Neutrophil (primary cell): ENCODE results near the gene GMDS.

Source experiments
- H3K27ac ChIP-seq: fragments of 200-600 bp; sonication (generic); 2 replicates; pipeline ENCODE4 v1.5.1; 2016; ENCODE audit warnings: mild to moderate bottlenecking, moderate library complexity
- H3K27me3 ChIP-seq: fragments of 200-600 bp; sonication (generic); 2 replicates; pipeline ENCODE4 v1.6.0; 2016; ENCODE audit warnings: mild to moderate bottlenecking
- H3K36me3 ChIP-seq: fragments of 200-600 bp; sonication (generic); 2 replicates; pipeline ENCODE4 v1.5.1; 2017
- H3K4me1 ChIP-seq, 2 experiments: fragments of 200-600 bp in 1 of 2; sonication (generic) in 1 of 2; 1 replicate in 1 of 2; 2 replicates in 1 of 2; pipeline versions ENCODE4 v1.5.1 to v1.6.1; 2013 to 2016; ENCODE audit warnings: low read depth in 1 of 2, low read length in 1 of 2, mild to moderate bottlenecking in 1 of 2, moderate library complexity in 1 of 2; ENCODE audit not compliant: control insufficient read depth in 1 of 2, insufficient read depth in 1 of 2
- H3K4me3 ChIP-seq, 2 experiments: fragments of 200-600 bp in 1 of 2; sonication (generic) in 1 of 2; 1 replicate in 1 of 2; 2 replicates in 1 of 2; pipeline ENCODE4 v1.5.1; 2013 to 2016; ENCODE audit warnings: low read depth in 1 of 2, low read length in 1 of 2, mild to moderate bottlenecking in 1 of 2, moderate library complexity in 1 of 2
- H3K9me3 ChIP-seq: fragments of 200-600 bp; sonication (generic); 2 replicates; pipeline ENCODE4 v1.5.1; 2016
- CTCF ChIP-seq: fragments of 200-600 bp; sonication (generic); IDR thresholded peaks from 2 replicates; pipeline ENCODE4 v1.5.1; 2016; ENCODE audit warnings: antibody characterized with exemption

Gene GMDS

DNA sequence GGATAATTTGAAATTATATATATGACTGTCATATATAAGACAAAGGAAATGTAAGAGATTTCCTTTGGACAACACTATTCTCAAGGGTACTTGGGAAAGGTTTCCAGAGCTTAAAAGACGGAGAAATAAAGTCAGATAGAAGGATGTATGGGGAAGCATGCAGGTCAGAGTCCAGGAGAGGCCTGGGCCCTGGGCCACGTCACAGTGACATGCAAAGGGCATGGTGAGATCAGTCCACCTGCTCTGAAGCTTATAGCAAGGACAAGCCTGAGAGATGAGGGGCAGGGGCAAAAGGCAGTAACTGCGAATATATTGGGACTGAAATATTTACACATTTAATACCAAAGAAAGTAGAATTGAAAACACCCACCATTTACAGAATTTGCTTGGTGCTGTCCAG, 24.6 kb upstream of the GMDS start:
- TF ChIP-seq CTCF, result no peak
- Histone ChIP-seq H3K27ac (no peak overlapping the region), H3K9me3 (no peaks in the 10 kb centered on the region), H3K27me3 (no peaks in the 10 kb centered on the region), H3K36me3 (peaks cover 68% of the 10 kb centered on the region), H3K4me3 (no peak overlapping the region), H3K4me1 (no peaks in the 10 kb centered on the region)

- H3K36me3 ChIP-seq, result peaks cover 48% of the 10 kb centered on the region
- no peaks in the 10 kb centered on the region for H3K27me3 ChIP-seq
- no peak for TF ChIP-seq CTCF
- H3K4me1 ChIP-seq, result no peaks in the 10 kb centered on the region
- no peaks in the 10 kb centered on the region for H3K9me3 ChIP-seq
- no peak overlapping the region for H3K4me3 ChIP-seq
- H3K27ac ChIP-seq, result no peak overlapping the region
These were observed 21.4 kb upstream of the GMDS start for GRCh38 chr6:2266841-2267240.

GRCh38 chr6:2266031-2266795, 20.8 kb upstream of the GMDS start:
- no peak for TF ChIP-seq CTCF
- no peak overlapping the region for H3K4me3 ChIP-seq

DNA sequence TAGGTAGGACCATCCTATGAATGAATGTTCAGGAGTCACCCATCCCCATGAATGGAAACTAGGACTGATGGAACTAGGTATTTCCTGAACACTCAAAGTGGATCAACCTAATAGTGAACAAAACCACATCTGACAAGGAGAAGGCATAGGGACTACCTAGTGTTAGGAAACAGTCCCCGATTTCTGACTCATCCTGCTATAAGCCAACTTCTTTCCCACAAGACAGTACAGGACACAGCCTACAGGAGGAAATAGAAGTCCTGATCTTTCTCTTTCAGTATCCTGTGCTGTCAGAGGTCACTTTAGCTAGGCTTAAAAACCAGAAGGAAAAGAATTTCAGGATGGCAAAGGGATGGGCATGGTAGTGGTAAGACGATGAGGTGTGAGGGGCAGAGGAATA, 19.5 kb upstream of the GMDS start:
- H3K27ac ChIP-seq, result no peak overlapping the region
- no peaks in the 10 kb centered on the region for H3K4me1 ChIP-seq
- no peak for TF ChIP-seq CTCF
- no peak overlapping the region for H3K4me3 ChIP-seq
- H3K27me3 ChIP-seq, result no peaks in the 10 kb centered on the region
- H3K9me3 ChIP-seq, result no peaks in the 10 kb centered on the region
- peaks cover 40% of the 10 kb centered on the region for H3K36me3 ChIP-seq

More at GRCh38 chr6:2266031-2266795, 20.8 kb upstream of the GMDS start:
- Histone ChIP-seq H3K36me3 (peaks cover 47% of the 10 kb centered on the region), H3K4me1 (no peaks in the 10 kb centered on the region), H3K9me3 (no peaks in the 10 kb centered on the region), H3K27me3 (no peaks in the 10 kb centered on the region), H3K27ac (no peak overlapping the region)

DNA sequence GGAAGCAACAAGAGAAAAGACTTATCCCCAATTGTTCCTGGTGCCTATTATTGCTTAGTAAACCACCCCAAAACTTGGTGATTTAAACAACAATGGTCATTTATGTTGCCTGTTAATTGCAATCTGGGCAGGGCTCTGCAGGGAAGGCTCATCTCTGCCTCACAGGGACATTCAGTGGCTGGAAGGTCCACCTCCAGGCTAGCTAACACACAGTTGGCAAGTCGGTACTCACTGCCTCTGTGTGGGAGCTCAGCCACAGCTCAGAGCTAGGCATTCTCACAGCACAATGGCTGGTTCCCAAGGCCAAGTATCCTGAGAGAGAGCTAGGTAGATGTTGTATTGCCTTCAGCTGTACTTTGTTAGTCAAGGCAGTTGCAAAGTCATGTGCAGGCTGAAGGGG, 18.5 kb upstream of the GMDS start:
- Histone ChIP-seq H3K27ac (no peak overlapping the region), H3K4me3 (no peak overlapping the region), H3K27me3 (no peaks in the 10 kb centered on the region), H3K4me1 (no peaks in the 10 kb centered on the region), H3K9me3 (no peaks in the 10 kb centered on the region), H3K36me3 (peaks cover 33% of the 10 kb centered on the region)
- TF ChIP-seq CTCF, result no peak
